Breast epithelium (tissue), 4 donors: ENCODE results near the gene TMPRSS6. TPM values are rescaled to one million over a fixed set of nuclear protein-coding genes. Genes with fewer than 3 reads are reported as not detected.

ENCODE experiments used
- DNase-seq, 2 donors: peaks; one replicate each; pipeline ENCODE4 v3.0.0-alpha.2; 2019; ENCODE audit warnings: low spot score in 2 of 2
- H3K27ac ChIP-seq, 2 donors: fragments of 200-600 bp; sonication (generic) in 1 of 2; one replicate each; pipeline ENCODE4 v1.5.1; 2016 to 2019; ENCODE audit warnings: mild to moderate bottlenecking in 1 of 2
- H3K27me3 ChIP-seq, 2 donors: fragments of 200-600 bp; sonication (generic) in 1 of 2; one replicate each; pipeline versions ENCODE4 v1.5.1 to v1.6.0; 2017 to 2019; ENCODE audit warnings: control low read depth in 1 of 2, mild to moderate bottlenecking in 1 of 2
- H3K36me3 ChIP-seq: fragments of 200-600 bp; one replicate; pipeline ENCODE4 v1.5.1; 2019
- H3K4me1 ChIP-seq, 2 donors: fragments of 200-600 bp; sonication (generic); one replicate each; pipeline ENCODE4 v1.5.1; 2016 to 2019; ENCODE audit warnings: control low read depth in 1 of 2
- H3K4me3 ChIP-seq, 3 donors: fragments of 200-600 bp; sonication (generic); 1 replicate in 2 of 3; 2 replicates in 1 of 3; pipeline ENCODE4 v1.5.1; 2016 to 2019; ENCODE audit warnings: mild to moderate bottlenecking in 3 of 3, moderate library complexity in 2 of 3
- H3K9me3 ChIP-seq, 2 donors: fragments of 200-600 bp; sonication (generic) in 1 of 2; one replicate each; pipeline ENCODE4 v1.5.1; 2016 to 2019; ENCODE audit warnings: control low read depth in 1 of 2
- CTCF ChIP-seq, 3 donors: fragments of 450-650 bp; IDR thresholded peaks; one replicate each; pipeline ENCODE4 v1.5.1; 2016 to 2017; ENCODE audit warnings: antibody characterized with exemption in 3 of 3, mild to moderate bottlenecking in 3 of 3, moderate library complexity in 3 of 3
- POLR2A ChIP-seq: fragments of 450-650 bp; IDR thresholded peaks from one replicate; pipeline ENCODE4 v1.6.1; 2016; ENCODE audit warnings: antibody characterized with exemption, mild to moderate bottlenecking, moderate library complexity
- POLR2AphosphoS5 ChIP-seq, 3 donors: sonication (generic); formaldehyde crosslinking; IDR thresholded peaks; one replicate each; pipeline ENCODE4 v1.6.1; 2017; ENCODE audit warnings: antibody characterized with exemption in 3 of 3
- intact Hi-C: fragments of 100-400 bp; cut with DNase I; formaldehyde crosslinking; loops from one replicate; pipeline ENCODE4 v1.15.1; 2023; ENCODE audit warnings: low total_unique reads
- total RNA-seq, 3 donors: library from RNA; depleted of rRNA; stranded (reverse); fragments of >200 nt; gene quantifications; one replicate each; pipeline ENCODE4 v1.1.0, GENCODE V29; 2016

Gene TMPRSS6
- total RNA-seq, 3 donors from 2014 or later: 0.88 TPM; not detected in 2

GRCh38 chr22:37062702-37063381, 46.7 kb downstream of the TMPRSS6 start:
- H3K27ac ChIP-seq: no peak overlapping the region
- TF ChIP-seq POLR2A (no peak), POLR2AphosphoS5 (IDR thresholded peaks at IDR 0.05) (no peak), CTCF (IDR thresholded peaks at IDR 0.05) (no peak)
- intact Hi-C loops: no loop called here
- no peak for DNase-seq
- no peaks in the 10 kb centered on the region for H3K9me3 ChIP-seq
- peaks cover 0 to 5% of the 10 kb centered on the region in 2 donors for H3K27me3 ChIP-seq
- H3K36me3 ChIP-seq: no peaks in the 10 kb centered on the region
- H3K4me3 ChIP-seq: no peak overlapping the region
- no peaks in the 10 kb centered on the region for H3K4me1 ChIP-seq

GRCh38 chr22:37062376-37062675, 47.2 kb downstream of the TMPRSS6 start:
- H3K27me3 ChIP-seq: no peaks in the 10 kb centered on the region
- no peak for DNase-seq
- no peak overlapping the region for H3K4me3 ChIP-seq
- H3K9me3 ChIP-seq: no peaks in the 10 kb centered on the region
- no peak overlapping the region for H3K27ac ChIP-seq
- no peaks in the 10 kb centered on the region for H3K4me1 ChIP-seq
- intact Hi-C loops: no loop called here
- TF ChIP-seq POLR2A (no peak), CTCF (IDR thresholded peaks at IDR 0.05) (no peak), POLR2AphosphoS5 (IDR thresholded peaks at IDR 0.05) (no peak)
- H3K36me3 ChIP-seq: no peaks in the 10 kb centered on the region

- Histone ChIP-seq H3K4me3 (no peak overlapping the region), H3K4me1 (no peaks in the 10 kb centered on the region), H3K36me3 (no peaks in the 10 kb centered on the region), H3K27ac (no peak overlapping the region), H3K27me3 (no peaks in the 10 kb centered on the region), H3K9me3 (no peaks in the 10 kb centered on the region)
- TF ChIP-seq POLR2AphosphoS5 (IDR thresholded peaks at IDR 0.05): no peak
- TF ChIP-seq POLR2A: no peak
- no peak for TF ChIP-seq CTCF (IDR thresholded peaks at IDR 0.05)
- DNase-seq: no peak
- intact Hi-C loops: no loop called here
These were observed 47.7 kb downstream of the TMPRSS6 start for GRCh38 chr22:37061611-37062375.

- DNase-seq: no peak
- Histone ChIP-seq H3K9me3 (no peaks in the 10 kb centered on the region), H3K27me3 (no peaks in the 10 kb centered on the region), H3K4me3 (no peak overlapping the region), H3K36me3 (no peaks in the 10 kb centered on the region), H3K4me1 (no peaks in the 10 kb centered on the region), H3K27ac (no peak overlapping the region)
- no peak for TF ChIP-seq POLR2A
- TF ChIP-seq POLR2AphosphoS5 (IDR thresholded peaks at IDR 0.05): no peak
- no peak for TF ChIP-seq CTCF (IDR thresholded peaks at IDR 0.05)
- intact Hi-C loops: no loop called here
These were observed 48.5 kb downstream of the TMPRSS6 start for GRCh38 chr22:37060801-37061610.
